ENCODE data around the gene CLCN5.

CLCN5 gene

DNA sequence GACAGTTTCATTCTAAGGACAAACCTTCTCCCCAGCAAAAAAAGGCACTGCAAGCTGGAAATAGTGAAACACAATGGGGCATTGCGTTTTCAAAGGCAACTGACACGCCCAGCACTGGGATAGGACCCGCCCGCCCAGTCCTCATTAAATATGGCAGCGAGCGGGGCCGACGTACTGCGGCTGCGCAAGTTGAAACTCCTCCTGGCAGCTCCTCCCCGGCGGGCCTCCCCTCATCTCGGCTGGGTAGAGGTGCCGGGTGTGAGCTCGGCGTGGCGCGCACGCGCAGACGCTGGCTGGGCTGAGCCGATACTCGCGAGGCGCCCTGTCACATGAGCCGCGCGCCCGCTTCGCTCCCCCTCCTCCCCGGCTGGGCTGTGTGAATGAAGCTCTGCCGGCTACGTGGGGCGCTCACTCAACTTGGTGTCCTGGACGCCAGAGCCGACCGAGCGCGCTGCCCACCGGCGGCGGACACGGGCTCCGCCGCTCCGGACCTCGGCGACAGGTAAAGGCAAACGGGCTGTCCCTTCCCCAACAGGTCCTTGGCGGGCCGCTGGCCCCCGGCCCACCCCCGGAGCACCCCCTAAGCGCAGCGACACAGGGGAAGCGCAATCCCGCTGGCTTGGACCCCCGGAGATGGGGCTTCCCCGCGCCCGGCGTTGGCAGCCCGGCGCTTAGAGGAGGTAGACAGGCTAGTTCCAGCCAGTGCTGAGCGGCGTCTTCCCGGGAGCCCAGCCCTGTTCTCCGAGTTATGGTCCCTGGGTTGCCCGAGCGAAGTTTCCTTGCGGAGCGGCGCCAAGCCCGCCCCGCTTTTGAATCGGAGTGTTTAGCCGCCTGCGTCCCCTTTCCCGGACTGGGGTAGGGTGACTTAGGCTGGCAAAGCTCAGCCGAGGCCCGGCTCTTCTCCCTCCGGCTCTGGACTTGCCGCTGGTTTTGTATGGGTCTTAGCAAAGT lies at the start of gene CLCN5:
Gene CLCN5, plus strand, starts transcription at position 306 of the 951 bp plus-strand sequence. CDS start 2,703 bp downstream, outside the sequence.
- DNase-seq, result peak; percentile 95

- no peak for DNase-seq
Measured at GRCh38 chrX:49876750-49877149, 45.6 kb upstream of the CLCN5 start.

- DNase-seq, result no peak
Measured at GRCh38 chrX:49877397-49878101, 44.8 kb upstream of the CLCN5 start.

GRCh38 chrX:49878128-49878833 lies 44.1 kb upstream of the CLCN5 start:
- DNase-seq, result no peak

DNA sequence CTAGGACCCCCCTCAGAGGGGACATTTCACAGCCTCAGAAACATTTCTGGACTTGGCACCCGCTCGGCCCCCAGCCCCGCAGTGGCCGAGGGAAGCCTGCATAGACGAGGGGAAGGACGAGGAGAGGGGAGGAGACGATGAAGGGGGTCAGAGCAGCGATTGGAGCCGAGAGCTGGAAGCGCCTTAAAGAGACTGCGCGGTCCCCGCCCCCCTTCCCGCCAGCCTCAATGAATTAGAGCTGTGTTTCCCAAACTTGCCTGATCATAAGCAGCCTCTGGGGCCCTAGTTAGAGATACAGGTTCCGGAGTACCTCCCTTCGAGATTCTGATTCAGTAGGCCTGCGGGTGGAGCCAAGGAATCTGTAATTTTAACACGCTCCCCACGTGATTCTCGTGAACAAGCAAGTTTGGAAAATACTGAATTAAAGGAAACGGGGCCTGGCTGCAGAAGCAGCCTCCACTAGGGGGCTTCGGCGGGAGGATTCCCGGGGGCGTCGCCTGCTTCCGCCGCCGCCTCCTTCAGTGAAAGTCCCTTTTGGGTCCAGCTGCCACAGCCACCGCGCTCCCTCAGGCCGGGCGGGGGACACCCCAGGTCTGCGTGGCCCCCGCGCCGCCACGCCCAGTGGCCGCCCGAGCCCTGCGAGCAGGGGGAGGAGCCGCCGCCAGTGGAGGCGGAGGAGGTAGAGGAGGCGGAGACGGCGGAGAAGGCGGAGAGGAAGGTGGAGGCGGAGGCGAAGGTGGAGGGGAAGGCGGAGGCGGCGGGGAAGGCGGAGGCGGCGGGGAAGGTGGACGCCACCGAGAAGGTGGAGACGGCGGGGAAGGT lies 43.4 kb upstream of the CLCN5 start, which contains the start of gene USP27X:
Gene USP27X, plus strand, starts transcription at position 651 of the 822 bp plus-strand sequence. CDS start 824 bp downstream, outside the sequence.
- DNase-seq, result peak; percentile 48

GRCh38 chrX:49879656-49880277 lies 42.6 kb upstream of the CLCN5 start:
- no peak for DNase-seq

DNA sequence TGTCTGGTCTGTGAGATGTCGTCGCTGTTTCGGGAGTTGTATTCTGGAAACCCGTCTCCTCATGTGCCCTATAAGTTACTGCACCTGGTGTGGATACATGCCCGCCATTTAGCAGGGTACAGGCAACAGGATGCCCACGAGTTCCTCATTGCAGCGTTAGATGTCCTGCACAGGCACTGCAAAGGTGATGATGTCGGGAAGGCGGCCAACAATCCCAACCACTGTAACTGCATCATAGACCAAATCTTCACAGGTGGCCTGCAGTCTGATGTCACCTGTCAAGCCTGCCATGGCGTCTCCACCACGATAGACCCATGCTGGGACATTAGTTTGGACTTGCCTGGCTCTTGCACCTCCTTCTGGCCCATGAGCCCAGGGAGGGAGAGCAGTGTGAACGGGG lies 41.7 kb upstream of the CLCN5 start:
- no peak for DNase-seq

DNA sequence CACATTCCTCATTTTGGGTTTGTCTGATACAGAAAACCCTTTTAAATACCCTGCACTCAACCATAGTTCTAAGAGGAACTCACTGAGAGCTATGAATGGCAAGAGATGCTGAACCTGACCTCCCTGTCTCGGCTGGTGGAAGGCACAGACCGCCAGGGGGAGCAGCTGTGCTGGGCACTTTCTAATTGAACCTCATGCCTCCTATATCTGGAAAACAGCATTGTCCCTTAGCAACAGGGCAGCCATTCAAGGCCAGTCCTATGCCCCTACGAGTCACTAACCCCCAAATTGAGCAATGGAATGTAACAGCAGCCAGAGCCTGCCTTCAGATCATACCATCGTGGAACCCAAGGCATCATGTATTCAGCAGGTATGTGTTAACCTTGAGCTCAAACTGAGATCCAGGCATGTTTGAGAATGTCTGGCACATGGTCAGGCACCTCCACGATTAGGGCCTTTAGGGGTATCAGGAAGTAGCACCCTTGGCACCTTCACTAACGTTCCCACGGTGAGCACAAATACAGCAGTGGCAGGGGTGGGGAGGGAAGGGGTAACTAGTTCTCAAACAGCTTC lies 38.0 kb upstream of the CLCN5 start:
- peak; percentile 20 for DNase-seq

- DNase-seq, result no peak
Measured at GRCh38 chrX:49892542-49892941, 29.9 kb upstream of the CLCN5 start.

DNA sequence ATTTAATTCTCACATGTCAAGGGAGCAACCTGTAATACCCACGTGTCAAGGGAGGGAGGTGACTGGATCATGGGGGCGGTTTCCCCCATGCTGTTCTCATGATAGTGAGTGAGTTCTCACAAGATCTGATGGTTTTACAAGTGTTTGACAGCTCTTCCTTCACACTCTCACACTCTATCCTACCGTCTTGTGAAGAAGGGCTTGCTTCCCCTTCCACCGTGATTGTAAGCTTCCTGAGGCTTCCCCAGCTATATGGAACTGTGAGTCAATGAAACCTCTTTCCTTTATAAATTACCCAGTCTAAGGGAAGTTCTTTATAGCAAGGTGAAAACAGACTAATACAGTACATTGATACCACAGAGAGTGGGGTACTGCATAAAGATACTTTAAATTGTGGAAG lies 25.4 kb upstream of the CLCN5 start:
- DNase-seq, result no peak

- no peak for DNase-seq
Measured at GRCh38 chrX:49901048-49901447, 21.3 kb upstream of the CLCN5 start.

GRCh38 chrX:49910344-49910743 lies 12.1 kb upstream of the CLCN5 start:
- no peak for DNase-seq

DNA sequence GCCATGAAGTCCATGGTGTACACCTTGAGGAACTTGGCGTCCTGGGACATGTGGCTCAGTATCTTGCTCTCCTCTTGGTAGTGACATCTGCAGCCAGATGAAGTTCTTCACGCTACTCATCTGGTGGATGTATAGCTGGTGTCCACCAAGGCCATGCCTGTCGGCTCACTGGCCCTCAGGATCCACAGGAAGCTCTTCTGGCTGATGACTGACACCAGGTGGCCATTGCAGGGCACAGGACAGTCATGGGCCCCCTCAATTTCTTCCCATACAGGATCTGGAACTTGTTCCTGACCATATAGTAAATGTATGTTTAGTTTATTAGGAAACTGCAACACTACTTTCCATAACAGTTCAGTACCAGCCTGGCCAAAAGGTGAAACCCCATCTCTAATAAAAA lies 10.3 kb upstream of the CLCN5 start:
- DNase-seq, result no peak

- DNase-seq, result no peak
Measured at GRCh38 chrX:49912861-49913260, 9.5 kb upstream of the CLCN5 start.

- peak; percentile 62 for DNase-seq
Measured at GRCh38 chrX:49915361-49916222, 6.8 kb upstream of the CLCN5 start.

DNA sequence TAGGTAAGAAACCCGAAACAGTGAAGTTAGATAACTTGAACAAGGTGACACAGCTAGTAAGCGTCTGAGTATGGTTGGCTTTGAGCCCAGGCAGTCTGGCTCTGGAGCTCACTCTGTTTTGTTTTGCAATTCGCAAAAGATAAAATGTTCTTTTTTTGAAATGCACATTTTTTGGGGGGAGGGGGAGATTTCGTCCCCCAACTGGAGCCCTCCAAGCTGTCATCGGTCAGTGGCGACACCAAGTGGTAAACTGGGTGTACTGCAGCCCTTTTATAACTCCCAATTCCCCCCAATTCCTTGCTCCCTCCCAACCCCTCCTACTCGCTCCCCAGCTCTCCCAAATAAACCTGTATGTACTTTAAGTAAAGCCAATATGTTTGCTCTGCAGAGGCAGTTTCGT lies 2.8 kb upstream of the CLCN5 start:
- no peak for DNase-seq

GRCh38 chrX:49921109-49921508 lies 1.3 kb upstream of the CLCN5 start:
- DNase-seq, result no peak

DNA sequence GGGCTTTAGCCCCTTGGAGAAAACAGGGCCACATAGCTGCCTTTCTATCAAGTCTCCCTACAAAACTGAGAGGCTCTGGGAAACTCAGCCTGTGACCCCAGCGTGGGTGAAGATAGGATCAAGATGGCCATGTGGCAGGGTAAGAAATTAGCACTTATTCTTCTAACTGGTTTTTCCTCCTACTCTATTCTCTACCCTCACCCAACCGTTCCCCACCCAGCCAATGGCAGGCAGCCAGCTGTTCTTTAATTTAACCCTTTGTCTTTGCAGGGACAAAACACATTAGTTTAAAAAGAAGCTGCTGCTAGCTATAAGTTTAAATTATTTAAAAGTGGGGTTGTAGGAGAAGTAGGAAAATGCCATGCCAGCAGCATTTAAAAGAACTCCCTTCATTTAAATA lies 2.8 kb downstream of the CLCN5 start:
- DNase-seq, result no peak

DNA sequence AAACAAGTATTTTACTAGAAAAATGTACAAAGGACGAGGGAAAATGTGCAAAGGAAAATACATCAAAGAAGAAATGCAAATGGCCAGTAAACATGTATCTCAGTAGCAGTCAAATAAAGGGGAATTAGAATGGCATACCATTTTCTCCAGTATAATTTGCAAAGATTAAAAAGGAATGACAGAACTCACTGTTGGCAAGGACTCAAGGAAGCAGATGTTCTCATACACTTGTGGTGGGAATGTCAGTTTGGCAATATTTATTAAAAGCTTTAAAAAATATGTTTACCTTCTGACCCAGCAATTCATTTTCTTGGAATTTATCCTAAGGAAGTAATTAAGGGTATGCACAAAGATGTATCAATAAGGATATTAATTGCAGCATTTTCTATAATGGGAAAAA lies 7.6 kb downstream of the CLCN5 start:
- peak; percentile 61 for DNase-seq

DNA sequence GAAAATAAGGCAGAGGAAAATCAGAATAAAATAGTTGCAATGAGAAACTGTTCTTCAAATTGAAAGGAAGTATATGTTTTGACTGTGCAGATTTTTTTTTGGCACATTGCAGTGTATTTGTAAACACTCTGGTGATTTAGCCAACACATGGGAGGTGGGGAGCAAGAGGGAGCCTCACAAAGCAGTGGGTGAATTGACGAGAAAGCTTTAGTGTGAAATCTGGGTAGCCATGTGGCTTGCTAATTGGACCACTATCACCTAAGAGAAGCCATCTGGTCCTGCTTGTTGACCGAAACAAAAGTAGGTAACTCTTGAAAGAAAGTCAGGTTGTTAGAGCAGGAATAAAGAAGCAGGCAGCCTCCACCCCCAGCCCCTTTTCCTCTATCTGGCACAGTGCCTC lies 10.4 kb downstream of the CLCN5 start:
- DNase-seq, result peak; percentile 68

- no peak for DNase-seq
Measured at GRCh38 chrX:49934148-49934547, 11.8 kb downstream of the CLCN5 start.

Measured in NCI-H1694 treated with DMSO at 0.1 percent for 48 hours (cell line).